ENCODE measurements around the gene SP3. TPM values are rescaled to one million over a fixed set of nuclear protein-coding genes. Genes with fewer than 3 reads are reported as not detected.

Gene SP3
- polyA plus RNA-seq, 3 donors: 44.8 to 66.2 (median 54.2) TPM

DNA sequence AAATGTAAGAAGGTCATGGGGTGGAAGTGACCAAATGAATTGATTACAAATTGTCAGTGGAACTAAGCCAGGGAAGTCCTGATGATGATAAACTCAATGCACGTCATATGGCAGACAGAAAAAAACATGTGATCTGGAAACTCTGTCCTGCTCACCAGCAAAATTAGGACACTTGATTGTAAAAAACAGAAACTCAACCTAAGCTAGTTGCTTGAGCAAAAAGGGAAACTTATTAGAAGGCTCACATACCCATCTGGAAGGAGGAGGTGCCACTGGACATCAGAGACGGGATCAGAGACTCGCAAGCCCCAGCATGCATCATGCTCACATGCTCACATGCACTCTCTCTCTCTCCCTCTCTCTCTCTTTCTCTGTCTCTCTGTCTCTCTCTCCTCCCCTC lies 96.8 kb downstream of the SP3 start:
- no peaks in the 10 kb centered on the region for H3K36me3 ChIP-seq (replicated peaks in 1 of 2; ENCODE audit: control insufficient read depth in 1 of 2, insufficient read depth in 2 of 2, low read length in 2 of 2)
- peaks cover 1 to 2% of the 10 kb centered on the region in 2 donors for H3K4me1 ChIP-seq (ENCODE audit: control insufficient read depth in 1 of 2, insufficient read depth in 2 of 2, low read length in 2 of 2)
- Mint-ChIP-seq H3K36me3 (no peaks in the 10 kb centered on the region), H3K27me3 (ENCODE audit: low read depth in 3 of 3) (peaks cover 5 to 13% (median 5%) of the 10 kb centered on the region in 3 donors), H3K4me1 (peaks cover 12% of the 10 kb centered on the region), H3K9me3 (no peaks in the 10 kb centered on the region), H3K27ac (no peak overlapping the region), H3K4me3 (no peak overlapping the region)
- H2AFZ ChIP-seq (ENCODE audit: insufficient read depth, low read depth, low read length, poor library complexity, severe bottlenecking): no peak overlapping the region
- no peak overlapping the region for H3K4me3 ChIP-seq (replicated peaks in 1 of 3; ENCODE audit: low read depth in 2 of 3, low read length in 3 of 3)
- H3K27me3 ChIP-seq (ENCODE audit: control insufficient read depth in 2 of 2, insufficient read depth in 2 of 2, low read length in 2 of 2): no peaks in the 10 kb centered on the region
- TF ChIP-seq, protein P1, sequence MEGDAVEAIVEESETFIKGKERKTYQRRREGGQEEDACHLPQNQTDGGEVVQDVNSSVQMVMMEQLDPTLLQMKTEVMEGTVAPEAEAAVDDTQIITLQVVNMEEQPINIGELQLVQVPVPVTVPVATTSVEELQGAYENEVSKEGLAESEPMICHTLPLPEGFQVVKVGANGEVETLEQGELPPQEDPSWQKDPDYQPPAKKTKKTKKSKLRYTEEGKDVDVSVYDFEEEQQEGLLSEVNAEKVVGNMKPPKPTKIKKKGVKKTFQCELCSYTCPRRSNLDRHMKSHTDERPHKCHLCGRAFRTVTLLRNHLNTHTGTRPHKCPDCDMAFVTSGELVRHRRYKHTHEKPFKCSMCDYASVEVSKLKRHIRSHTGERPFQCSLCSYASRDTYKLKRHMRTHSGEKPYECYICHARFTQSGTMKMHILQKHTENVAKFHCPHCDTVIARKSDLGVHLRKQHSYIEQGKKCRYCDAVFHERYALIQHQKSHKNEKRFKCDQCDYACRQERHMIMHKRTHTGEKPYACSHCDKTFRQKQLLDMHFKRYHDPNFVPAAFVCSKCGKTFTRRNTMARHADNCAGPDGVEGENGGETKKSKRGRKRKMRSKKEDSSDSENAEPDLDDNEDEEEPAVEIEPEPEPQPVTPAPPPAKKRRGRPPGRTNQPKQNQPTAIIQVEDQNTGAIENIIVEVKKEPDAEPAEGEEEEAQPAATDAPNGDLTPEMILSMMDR (IDR thresholded peaks at IDR 0.05): no peak
- intact Hi-C loops (cut with micrococcal nuclease): no loop called here
- H3K9me3 ChIP-seq (replicated peaks in 1 of 2; ENCODE audit: control insufficient read depth in 1 of 2, insufficient read depth in 1 of 2, low read length in 2 of 2): no peaks in the 10 kb centered on the region
- no peaks in the 10 kb centered on the region for H4K20me1 ChIP-seq (ENCODE audit: insufficient read depth, low read length)
- peak in 1 of 3 donors; percentile 11 for DNase-seq
- no peak overlapping the region for H3K27ac ChIP-seq (ENCODE audit: low read depth in 1 of 2, low read length in 2 of 2)
- no peaks in the 10 kb centered on the region for H3K79me2 ChIP-seq (ENCODE audit: insufficient read depth, low read length)
- H3K9ac ChIP-seq (ENCODE audit: insufficient read depth, low read length, poor library complexity, severe bottlenecking): no peak overlapping the region
- no CpG with 5 or more reads among the region's 3 CpGs for WGBS (ENCODE audit: insufficient coverage)
- H3K4me2 ChIP-seq (replicated peaks; ENCODE audit: extremely low read depth, low read length, poor library complexity, severe bottlenecking): no peak overlapping the region

DNA sequence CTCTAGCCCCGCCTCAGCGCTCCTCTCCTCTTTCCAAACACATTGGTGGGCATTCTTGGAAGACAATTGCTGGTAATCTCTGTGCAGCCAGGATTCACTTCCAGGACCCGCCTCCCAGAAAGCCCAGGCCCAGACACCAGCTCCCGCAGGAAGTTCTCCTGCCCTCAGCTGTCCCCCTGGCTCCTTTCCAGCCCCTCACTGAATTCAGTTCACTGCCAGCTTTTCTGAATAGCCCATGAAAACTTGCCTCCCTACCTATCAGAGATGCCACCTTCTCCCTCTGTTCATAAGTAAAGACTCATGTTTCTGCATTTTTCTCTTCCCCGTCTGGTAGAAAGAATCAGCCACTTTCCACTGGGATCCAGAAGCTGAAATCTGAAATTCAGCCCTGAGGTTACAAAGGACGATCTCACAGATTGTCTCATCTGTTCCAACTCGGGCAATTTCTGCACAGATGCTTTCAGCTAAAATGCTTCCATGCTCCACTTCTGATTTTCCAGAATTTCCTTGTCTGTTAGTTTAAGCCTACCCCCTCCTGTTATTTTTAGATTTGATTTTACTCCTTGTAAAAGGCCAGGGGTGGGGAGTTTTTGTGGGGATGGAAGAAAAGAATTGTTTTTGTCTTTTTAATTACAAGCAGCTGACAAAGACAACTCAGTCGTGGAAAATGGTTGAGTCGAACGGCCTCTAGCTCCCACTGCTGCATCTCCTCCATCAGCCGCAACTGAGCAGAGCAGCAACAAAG lies 98.1 kb downstream of the SP3 start:
- Histone ChIP-seq H3K27ac (ENCODE audit: low read depth in 1 of 2, low read length in 2 of 2) (no peak overlapping the region), H4K20me1 (ENCODE audit: insufficient read depth, low read length) (no peaks in the 10 kb centered on the region), H3K36me3 (replicated peaks in 1 of 2; ENCODE audit: control insufficient read depth in 1 of 2, insufficient read depth in 2 of 2, low read length in 2 of 2) (no peaks in the 10 kb centered on the region), H3K9ac (ENCODE audit: insufficient read depth, low read length, poor library complexity, severe bottlenecking) (no peak overlapping the region), H3K27me3 (ENCODE audit: control insufficient read depth in 2 of 2, insufficient read depth in 2 of 2, low read length in 2 of 2) (no peaks in the 10 kb centered on the region), H3K4me1 (ENCODE audit: control insufficient read depth in 1 of 2, insufficient read depth in 2 of 2, low read length in 2 of 2) (no peaks in the 10 kb centered on the region), H3K9me3 (replicated peaks in 1 of 2; ENCODE audit: control insufficient read depth in 1 of 2, insufficient read depth in 1 of 2, low read length in 2 of 2) (no peaks in the 10 kb centered on the region), H3K79me2 (ENCODE audit: insufficient read depth, low read length) (no peaks in the 10 kb centered on the region), H3K4me3 (replicated peaks in 1 of 3; ENCODE audit: low read depth in 2 of 3, low read length in 3 of 3) (no peak overlapping the region), H3K4me2 (replicated peaks; ENCODE audit: extremely low read depth, low read length, poor library complexity, severe bottlenecking) (no peak overlapping the region), H2AFZ (ENCODE audit: insufficient read depth, low read depth, low read length, poor library complexity, severe bottlenecking) (no peak overlapping the region)
- Mint-ChIP-seq H3K27me3 (ENCODE audit: low read depth in 3 of 3) (peaks cover 5 to 14% (median 7%) of the 10 kb centered on the region in 3 donors), H3K27ac (no peak overlapping the region), H3K36me3 (no peaks in the 10 kb centered on the region), H3K9me3 (peaks cover 0 to 3% (median 0%) of the 10 kb centered on the region in 7 donors), H3K4me3 (no peak overlapping the region), H3K4me1 (peaks cover 8% of the 10 kb centered on the region)
- TF ChIP-seq, protein P1 (IDR thresholded peaks at IDR 0.05): no peak
- 92% methylated on average over 9 of the region's 11 CpGs for WGBS (ENCODE audit: insufficient coverage)
- intact Hi-C loops (cut with micrococcal nuclease): no loop called here
- no peak for DNase-seq

Data from CD14-positive monocyte (primary cell).